WTC11 (cell line): Measurements from ENCODE around the gene JADE2.

Experiments used
- ESRRA ChIP-seq: sonication (generic); formaldehyde crosslinking; IDR thresholded peaks from 2 replicates; pipeline ENCODE4 v1.8.1; 2022; ENCODE audit warnings: mild to moderate bottlenecking, missing genetic modification reagents, borderline replicate concordance
- RELA ChIP-seq: sonication (generic); formaldehyde crosslinking; IDR thresholded peaks from 2 replicates; pipeline ENCODE4 v1.8.1; 2022; ENCODE audit warnings: missing genetic modification reagents, mild to moderate bottlenecking, borderline replicate concordance
- TF ChIP-seq, protein P1 (sequence below): sonication (generic); formaldehyde crosslinking; IDR thresholded peaks from 2 replicates; pipeline ENCODE4 v1.8.0; 2022; ENCODE audit warnings: mild to moderate bottlenecking, missing genetic modification reagents
- TF ChIP-seq, protein P2 (sequence below): fragments of 200-600 bp; IDR thresholded peaks from 2 replicates; pipeline ENCODE4 v1.8.0; 2022; ENCODE audit warnings: antibody characterized with exemption
- TF ChIP-seq, protein P3 (sequence below): sonication (generic); formaldehyde crosslinking; IDR thresholded peaks from 2 replicates; pipeline ENCODE4 v1.8.0; 2022; ENCODE audit warnings: mild to moderate bottlenecking, missing genetic modification reagents
- TF ChIP-seq, protein P4 (sequence below): sonication (generic); formaldehyde crosslinking; conservative IDR thresholded peaks from 2 replicates; pipeline ENCODE4 v1.8.1; 2023; ENCODE audit warnings: mild to moderate bottlenecking, low read depth, missing genetic modification reagents, moderate library complexity
- TF ChIP-seq, protein P5 (sequence below): sonication (generic); formaldehyde crosslinking; IDR thresholded peaks from 2 replicates; pipeline ENCODE4 v1.8.1; 2023; ENCODE audit warnings: mild to moderate bottlenecking, missing genetic modification reagents, moderate library complexity
- TF ChIP-seq, protein P6 (sequence below): sonication (generic); formaldehyde crosslinking; IDR thresholded peaks from 2 replicates; pipeline ENCODE4 v1.8.1; 2022; ENCODE audit warnings: mild to moderate bottlenecking, missing genetic modification reagents, moderate library complexity, borderline replicate concordance

DNA sequence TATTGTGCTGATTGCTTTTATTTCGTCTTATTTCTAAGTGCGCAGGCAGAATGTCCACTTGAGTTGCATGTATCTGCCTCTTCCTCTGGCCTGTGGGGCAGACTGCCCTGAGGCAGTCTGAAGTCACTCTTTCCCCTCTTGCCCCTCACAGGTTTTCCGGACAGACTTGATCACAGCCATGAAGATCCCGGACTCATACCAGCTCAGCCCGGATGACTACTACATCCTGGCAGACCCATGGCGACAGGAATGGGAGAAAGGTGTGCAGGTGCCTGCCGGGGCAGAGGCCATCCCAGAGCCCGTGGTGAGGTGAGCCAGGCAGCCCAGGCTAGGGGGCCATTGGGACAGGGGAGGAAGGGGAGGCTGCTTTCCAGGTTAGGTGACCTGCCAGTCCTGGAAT, 26.4 kb downstream of the JADE2 start:
- TF ChIP-seq, protein P1, sequence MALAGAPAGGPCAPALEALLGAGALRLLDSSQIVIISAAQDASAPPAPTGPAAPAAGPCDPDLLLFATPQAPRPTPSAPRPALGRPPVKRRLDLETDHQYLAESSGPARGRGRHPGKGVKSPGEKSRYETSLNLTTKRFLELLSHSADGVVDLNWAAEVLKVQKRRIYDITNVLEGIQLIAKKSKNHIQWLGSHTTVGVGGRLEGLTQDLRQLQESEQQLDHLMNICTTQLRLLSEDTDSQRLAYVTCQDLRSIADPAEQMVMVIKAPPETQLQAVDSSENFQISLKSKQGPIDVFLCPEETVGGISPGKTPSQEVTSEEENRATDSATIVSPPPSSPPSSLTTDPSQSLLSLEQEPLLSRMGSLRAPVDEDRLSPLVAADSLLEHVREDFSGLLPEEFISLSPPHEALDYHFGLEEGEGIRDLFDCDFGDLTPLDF (CRISPR knock-in tag), result no peak
- TF ChIP-seq, protein P2, sequence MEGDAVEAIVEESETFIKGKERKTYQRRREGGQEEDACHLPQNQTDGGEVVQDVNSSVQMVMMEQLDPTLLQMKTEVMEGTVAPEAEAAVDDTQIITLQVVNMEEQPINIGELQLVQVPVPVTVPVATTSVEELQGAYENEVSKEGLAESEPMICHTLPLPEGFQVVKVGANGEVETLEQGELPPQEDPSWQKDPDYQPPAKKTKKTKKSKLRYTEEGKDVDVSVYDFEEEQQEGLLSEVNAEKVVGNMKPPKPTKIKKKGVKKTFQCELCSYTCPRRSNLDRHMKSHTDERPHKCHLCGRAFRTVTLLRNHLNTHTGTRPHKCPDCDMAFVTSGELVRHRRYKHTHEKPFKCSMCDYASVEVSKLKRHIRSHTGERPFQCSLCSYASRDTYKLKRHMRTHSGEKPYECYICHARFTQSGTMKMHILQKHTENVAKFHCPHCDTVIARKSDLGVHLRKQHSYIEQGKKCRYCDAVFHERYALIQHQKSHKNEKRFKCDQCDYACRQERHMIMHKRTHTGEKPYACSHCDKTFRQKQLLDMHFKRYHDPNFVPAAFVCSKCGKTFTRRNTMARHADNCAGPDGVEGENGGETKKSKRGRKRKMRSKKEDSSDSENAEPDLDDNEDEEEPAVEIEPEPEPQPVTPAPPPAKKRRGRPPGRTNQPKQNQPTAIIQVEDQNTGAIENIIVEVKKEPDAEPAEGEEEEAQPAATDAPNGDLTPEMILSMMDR, result no peak
- TF ChIP-seq, protein P3, sequence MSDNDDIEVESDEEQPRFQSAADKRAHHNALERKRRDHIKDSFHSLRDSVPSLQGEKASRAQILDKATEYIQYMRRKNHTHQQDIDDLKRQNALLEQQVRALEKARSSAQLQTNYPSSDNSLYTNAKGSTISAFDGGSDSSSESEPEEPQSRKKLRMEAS (CRISPR knock-in tag), result no peak
- TF ChIP-seq, protein P4, sequence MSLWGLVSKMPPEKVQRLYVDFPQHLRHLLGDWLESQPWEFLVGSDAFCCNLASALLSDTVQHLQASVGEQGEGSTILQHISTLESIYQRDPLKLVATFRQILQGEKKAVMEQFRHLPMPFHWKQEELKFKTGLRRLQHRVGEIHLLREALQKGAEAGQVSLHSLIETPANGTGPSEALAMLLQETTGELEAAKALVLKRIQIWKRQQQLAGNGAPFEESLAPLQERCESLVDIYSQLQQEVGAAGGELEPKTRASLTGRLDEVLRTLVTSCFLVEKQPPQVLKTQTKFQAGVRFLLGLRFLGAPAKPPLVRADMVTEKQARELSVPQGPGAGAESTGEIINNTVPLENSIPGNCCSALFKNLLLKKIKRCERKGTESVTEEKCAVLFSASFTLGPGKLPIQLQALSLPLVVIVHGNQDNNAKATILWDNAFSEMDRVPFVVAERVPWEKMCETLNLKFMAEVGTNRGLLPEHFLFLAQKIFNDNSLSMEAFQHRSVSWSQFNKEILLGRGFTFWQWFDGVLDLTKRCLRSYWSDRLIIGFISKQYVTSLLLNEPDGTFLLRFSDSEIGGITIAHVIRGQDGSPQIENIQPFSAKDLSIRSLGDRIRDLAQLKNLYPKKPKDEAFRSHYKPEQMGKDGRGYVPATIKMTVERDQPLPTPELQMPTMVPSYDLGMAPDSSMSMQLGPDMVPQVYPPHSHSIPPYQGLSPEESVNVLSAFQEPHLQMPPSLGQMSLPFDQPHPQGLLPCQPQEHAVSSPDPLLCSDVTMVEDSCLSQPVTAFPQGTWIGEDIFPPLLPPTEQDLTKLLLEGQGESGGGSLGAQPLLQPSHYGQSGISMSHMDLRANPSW (CRISPR knock-in tag), result no peak
- TF ChIP-seq, protein P5, sequence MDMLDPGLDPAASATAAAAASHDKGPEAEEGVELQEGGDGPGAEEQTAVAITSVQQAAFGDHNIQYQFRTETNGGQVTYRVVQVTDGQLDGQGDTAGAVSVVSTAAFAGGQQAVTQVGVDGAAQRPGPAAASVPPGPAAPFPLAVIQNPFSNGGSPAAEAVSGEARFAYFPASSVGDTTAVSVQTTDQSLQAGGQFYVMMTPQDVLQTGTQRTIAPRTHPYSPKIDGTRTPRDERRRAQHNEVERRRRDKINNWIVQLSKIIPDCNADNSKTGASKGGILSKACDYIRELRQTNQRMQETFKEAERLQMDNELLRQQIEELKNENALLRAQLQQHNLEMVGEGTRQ (CRISPR knock-in tag), result no peak
- TF ChIP-seq ESRRA (no peak), RELA (no peak)
- TF ChIP-seq, protein P6, sequence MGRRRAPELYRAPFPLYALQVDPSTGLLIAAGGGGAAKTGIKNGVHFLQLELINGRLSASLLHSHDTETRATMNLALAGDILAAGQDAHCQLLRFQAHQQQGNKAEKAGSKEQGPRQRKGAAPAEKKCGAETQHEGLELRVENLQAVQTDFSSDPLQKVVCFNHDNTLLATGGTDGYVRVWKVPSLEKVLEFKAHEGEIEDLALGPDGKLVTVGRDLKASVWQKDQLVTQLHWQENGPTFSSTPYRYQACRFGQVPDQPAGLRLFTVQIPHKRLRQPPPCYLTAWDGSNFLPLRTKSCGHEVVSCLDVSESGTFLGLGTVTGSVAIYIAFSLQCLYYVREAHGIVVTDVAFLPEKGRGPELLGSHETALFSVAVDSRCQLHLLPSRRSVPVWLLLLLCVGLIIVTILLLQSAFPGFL (CRISPR knock-in tag), result no peak
